ENCODE data around the gene LKAAEAR1.
A peak's percentile ranks its signal among the peaks of the same experiment; 100 is the strongest.

Gene LKAAEAR1

GRCh38 chr20:64049878-64050260, 34.3 kb downstream of the LKAAEAR1 start:
- DNase-seq: no peak

GRCh38 chr20:64049060-64049877, 34.9 kb downstream of the LKAAEAR1 start, which contains the start of gene SOX18:
SOX18 (minus strand) TSS chr20:64049639; CDS start chr20:64049516, 123 bp downstream.
- no peak for DNase-seq

DNA sequence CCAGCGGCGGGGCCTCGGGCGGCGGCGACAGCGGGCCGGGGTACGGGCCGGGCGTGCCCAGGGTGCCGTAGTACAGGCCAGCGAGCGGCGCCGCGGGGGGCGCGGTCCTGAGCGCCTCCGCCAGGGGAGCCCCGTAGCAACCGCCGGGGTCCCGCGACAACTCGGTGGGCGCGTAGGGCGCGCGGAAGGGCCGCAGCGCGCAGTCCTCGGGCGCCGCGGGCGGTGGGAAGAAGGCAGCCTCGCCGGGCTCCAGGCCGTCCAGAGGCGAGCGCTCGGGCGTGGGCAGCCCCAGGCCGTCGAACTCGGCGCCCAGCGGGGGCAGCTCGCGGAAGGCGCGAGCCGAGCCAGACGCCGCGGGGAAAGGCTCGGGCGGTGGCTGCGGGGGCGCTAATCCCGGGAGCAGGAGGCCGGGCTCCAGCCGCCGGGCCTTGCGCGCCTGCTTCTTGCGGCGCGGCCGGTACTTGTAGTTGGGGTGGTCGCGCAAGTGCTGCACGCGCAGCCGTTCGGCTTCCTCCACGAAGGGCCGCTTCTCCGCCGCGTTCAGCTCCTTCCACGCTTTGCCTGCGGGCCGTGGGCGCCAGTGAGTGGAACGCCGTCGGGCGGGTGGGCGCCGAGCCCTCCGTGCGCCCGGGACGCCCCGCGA, 35.7 kb downstream of the LKAAEAR1 start:
- no peak for DNase-seq

DNA sequence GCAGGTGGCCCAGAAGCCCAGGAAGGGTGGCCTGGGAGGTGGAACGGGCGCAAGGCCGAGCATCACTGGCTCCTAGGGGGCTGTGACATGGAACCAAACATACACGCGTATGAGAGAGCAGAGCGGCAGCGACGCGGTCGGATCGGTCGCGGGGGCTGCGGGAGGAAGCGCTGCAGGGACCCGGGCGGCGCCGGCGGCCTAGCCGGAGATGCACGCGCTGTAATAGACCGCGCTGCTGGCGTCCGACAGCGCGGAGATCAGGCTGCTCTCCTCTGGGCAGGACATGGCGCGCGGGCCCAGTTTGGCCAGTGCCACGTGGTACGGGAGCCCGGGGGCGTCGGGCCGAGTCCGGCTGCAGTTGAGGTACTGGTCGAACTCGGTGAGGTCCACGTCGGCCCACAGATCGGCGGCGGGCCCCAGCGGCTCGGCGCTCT, 36.2 kb downstream of the LKAAEAR1 start:
- no peak for DNase-seq

- no peak for DNase-seq
Observed at GRCh38 chr20:64047046-64047389, 37.2 kb downstream of the LKAAEAR1 start.

- DNase-seq: no peak
Observed at GRCh38 chr20:64045346-64046011, 38.7 kb downstream of the LKAAEAR1 start.

- DNase-seq: no peak
Observed at GRCh38 chr20:64044484-64045247, 39.5 kb downstream of the LKAAEAR1 start.

GRCh38 chr20:64043768-64044167, 40.4 kb downstream of the LKAAEAR1 start:
- no peak for DNase-seq

GRCh38 chr20:64042054-64042781, 42.0 kb downstream of the LKAAEAR1 start:
- no peak for DNase-seq

DNA sequence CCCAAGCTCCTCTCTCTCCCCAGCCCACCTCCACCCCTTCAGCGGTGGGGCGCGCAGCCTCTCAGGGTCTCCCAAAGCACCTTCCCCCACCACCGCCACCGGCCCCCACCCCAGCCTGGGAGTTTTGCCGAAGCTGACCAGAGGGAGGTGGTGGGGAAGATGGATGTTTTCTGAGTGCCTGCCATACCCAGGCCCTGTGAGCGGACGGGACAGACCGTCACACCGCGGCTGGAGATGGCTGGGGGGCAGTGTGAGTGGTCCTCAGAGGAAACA, 42.5 kb downstream of the LKAAEAR1 start:
- DNase-seq: no peak

DNA sequence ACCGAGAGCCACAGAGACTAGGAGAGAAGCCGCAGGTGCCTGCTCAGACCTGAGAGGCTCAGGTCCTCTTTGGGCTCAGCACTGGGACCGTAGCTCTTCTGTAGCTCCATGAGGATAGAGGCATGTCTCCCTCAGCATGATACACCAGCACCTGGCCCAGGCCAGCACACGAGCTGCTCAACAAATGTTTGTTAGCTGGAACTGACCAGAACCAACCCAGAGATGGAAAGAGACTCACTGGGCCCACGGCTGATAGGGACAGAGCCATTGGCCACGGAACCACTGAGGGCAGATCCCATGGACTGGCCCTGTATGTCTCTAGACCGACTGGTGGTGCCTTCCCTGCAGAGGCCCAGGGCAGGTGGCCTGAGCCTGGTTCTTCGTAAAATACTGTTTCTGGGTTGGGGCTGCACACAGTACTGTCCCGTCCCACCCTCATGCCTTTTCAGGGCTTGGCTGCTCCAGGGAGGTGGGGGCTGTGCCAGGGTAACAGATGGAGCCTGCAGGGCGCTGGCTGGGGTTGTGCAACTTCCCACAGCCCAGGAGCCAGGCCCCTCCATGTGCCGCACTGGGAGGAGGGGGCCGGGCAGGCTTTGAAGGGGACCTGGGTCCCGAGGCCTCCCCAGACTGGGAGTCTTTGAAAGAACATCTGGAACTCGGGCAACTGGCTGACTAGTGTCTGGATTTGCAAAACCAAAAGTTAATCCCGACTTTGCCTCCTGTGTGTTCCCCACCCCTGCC, 43.0 kb downstream of the LKAAEAR1 start:
- DNase-seq: no peak

DNA sequence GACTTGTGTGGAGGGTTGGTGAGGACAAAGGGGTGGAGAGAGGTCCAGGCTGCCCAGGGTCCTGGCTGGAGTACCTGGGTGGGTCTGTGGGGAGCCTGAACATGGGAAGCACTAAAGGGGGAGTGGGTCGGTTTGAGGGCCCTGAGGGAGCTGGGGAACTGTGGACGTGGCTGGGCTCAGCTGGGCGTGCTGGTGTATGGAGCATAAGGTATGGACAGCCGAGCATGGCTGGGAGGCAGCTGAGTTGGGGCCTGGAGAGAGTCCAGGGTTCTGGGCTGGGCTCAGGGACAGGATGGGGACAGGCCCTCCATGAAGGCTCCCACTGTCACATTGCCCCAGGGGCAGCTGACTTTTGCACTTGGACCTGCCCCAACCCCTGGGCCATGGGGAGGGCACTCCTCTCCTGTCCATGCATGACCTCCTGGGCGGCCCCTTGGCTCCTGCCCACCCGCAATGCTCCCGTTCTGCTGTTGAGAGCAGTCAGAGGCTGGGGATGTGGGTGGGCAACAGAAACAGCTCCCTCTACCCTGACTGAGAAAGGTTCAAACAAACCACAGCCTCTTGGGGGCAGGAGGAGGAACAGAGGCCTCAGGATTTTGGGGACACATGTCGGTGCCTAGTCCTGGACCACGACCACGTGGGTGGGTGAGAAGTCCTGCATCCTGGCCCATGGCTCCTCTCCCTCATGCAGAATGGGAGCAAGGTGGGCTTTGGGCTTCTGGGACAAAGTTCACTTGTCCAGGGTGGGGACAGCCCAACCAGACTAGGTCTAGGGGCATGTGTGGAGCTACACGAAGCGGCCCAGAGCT, 43.8 kb downstream of the LKAAEAR1 start:
- DNase-seq: no peak

- DNase-seq: no peak
Observed at GRCh38 chr20:64039293-64040160, 44.7 kb downstream of the LKAAEAR1 start.

DNA sequence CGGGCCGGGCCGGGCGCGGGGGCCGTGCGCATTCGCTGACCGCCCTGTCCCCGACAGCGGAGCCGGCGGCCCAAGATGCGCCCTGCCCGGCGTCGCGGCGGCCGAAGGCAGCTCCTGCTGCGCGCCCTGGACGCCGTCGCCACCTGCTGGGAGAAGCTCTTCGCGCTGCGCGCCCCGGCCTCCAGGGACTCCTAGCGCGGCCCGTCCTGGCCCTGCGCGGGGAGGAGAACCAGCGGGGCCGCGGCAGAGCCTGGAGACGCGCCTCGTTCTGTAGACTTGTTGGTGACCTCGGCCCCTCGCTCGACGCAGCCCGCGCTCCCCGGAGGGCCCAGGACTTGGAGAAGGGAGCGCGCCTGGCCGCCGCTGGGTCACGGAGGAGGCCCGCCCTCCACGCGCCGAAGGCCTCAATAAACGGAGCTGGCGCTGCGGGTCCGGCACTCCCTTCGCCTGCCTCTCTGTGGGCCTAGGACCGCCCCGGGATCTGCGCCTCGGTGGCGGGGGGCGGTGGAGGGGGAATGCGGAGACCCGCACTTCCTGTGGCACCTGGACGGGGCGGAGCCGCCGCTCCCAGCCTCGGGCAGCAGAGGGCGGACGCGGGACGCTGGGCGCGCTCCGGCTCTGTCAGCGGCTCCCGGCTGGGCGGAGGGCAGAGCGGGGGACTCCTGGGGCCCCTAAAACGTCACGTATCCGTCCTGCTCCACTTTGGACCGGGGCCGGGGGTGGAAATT, 45.5 kb downstream of the LKAAEAR1 start:
- DNase-seq: peak; percentile 60

DNA sequence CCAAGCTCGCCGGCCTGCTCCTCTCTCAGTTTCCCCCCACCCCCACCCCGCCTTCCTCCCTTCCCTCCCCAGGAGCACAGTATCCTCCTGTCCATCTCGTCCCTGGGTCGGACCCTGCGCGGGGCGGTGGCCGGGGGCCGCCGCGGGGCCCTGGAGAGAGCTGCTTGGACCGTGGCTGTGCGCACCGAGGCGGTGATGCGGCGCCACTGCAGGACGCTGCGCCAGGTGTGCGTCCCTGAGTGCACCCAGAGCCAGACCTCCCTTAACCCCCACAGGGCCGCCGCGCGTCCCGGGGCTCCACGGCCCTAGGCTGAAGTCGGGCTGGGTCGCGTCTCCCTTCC, 46.0 kb downstream of the LKAAEAR1 start:
- no peak for DNase-seq

DNA sequence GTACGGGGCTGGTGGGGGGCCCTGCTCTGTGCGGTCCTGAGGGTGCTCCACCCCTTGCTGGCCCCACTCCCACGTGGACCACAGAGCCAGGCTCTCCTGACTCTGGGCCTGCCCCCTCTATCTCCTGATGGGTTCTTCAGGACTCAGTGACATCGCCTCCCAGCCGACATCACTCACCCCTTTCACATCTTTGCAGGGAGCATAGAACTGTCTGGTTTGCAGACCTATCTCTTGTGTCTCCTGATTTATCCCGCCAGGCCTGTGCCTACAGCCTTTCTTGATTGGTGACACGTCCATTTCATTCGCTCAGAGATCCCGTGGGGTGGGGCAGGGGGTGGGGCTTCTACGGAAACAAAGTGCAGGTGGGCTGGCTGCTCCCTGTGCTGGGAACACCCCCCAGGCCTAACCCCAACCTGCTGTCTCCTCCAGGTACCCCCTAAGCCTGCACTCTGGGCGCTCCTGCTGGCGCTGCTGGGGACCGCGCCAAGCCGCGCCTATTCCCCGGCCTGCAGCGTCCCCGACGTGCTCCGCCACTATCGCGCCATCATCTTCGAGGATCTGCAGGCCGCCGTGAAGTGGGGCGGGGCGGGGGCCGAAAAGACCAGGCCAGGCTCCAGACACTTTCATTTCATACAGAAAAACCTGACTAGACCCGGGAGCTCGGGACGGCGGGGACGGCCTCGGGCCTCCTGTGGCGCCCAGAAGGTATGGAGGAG, 46.5 kb downstream of the LKAAEAR1 start:
- no peak for DNase-seq

DNA sequence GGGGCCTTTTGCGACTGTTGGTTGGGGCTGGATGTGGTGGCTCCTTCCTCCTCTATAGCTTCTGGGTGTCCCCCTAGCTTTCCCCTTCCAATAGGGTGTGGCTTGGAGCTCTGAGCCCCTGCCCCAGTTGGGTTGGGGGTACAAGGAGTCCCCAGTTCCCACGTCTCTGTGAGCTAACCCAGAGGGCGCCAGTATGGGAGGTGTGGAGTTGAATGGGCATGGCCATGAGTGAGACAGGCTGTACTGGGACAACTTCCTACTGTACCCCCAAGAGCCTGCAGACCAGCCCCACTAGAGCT, 47.0 kb downstream of the LKAAEAR1 start:
- DNase-seq: no peak

GRCh38 chr20:64036346-64037198, 47.6 kb downstream of the LKAAEAR1 start:
- DNase-seq: no peak
